Lung (tissue), 12 donors: Measurements from ENCODE around the gene NR6A1. TPM values are rescaled to one million over a fixed set of nuclear protein-coding genes. Genes with fewer than 3 reads are reported as not detected.

Experiments used
- ATAC-seq: fragments of 200-7000 bp; cut with Tn5 transposase; one replicate; pipeline ENCODE4 v1.9.1; 2020; ENCODE audit warnings: moderate number of reproducible peaks; ENCODE audit not compliant: insufficient read depth, low FRiP score
- DNase-seq, 3 donors: peaks; one replicate each; pipeline ENCODE4 v3.0.0-alpha.2; 2013 to 2017
- H3K27ac ChIP-seq, 2 donors: one replicate each; pipeline ENCODE4 v1.5.1; 2013; ENCODE audit warnings: mild to moderate bottlenecking in 2 of 2, moderate library complexity in 2 of 2, control low read depth in 1 of 2, inconsistent platforms in 1 of 2, low read depth in 1 of 2, low read length in 1 of 2
- H3K27me3 ChIP-seq, 3 donors: one replicate each; pipeline ENCODE4 v1.5.1; 2013; ENCODE audit warnings: low read length in 2 of 3; ENCODE audit not compliant: control insufficient read depth in 3 of 3, insufficient read depth in 3 of 3
- H3K36me3 ChIP-seq, 4 donors: one replicate each; pipeline ENCODE4 v1.5.1; 2013; ENCODE audit warnings: low read length in 4 of 4, mild to moderate bottlenecking in 1 of 4, moderate library complexity in 1 of 4; ENCODE audit not compliant: control insufficient read depth in 4 of 4, insufficient read depth in 4 of 4
- H3K4me1 ChIP-seq, 5 donors: one replicate each; pipeline ENCODE4 v1.5.1; 2013; ENCODE audit warnings: low read length in 5 of 5, mild to moderate bottlenecking in 2 of 5, moderate library complexity in 1 of 5; ENCODE audit not compliant: control insufficient read depth in 5 of 5, insufficient read depth in 5 of 5
- H3K4me3 ChIP-seq: one replicate; pipeline ENCODE4 v1.5.1; 2013; ENCODE audit warnings: mild to moderate bottlenecking, control low read depth, moderate library complexity
- H3K9ac ChIP-seq, 2 donors: one replicate each; pipeline ENCODE4 v1.5.1; 2013; ENCODE audit warnings: low read length in 2 of 2, control low read depth in 1 of 2; ENCODE audit not compliant: insufficient read depth in 1 of 2
- H3K9me3 ChIP-seq, 4 donors: one replicate each; pipeline ENCODE4 v1.5.1; 2013; ENCODE audit warnings: low read length in 3 of 4, mild to moderate bottlenecking in 1 of 4, moderate library complexity in 1 of 4; ENCODE audit not compliant: control insufficient read depth in 4 of 4, insufficient read depth in 3 of 4
- WGBS, 2 donors: extraction: QIAGEN DNeasy Blood & Tissue Kit; methylation state at CpG; one replicate each; pipeline ENCODE4 v1.1.7; 2013; 5-methylcytosine and 5-hydroxymethylcytosine counted together
- polyA plus RNA-seq, 2 donors: library from polyadenylated mRNA; stranded (reverse); fragments of 200-250 nt; gene quantifications; one replicate each; pipeline ENCODE4 v1.2.1, GENCODE V29; 2013
- total RNA-seq, 2 donors: library from RNA; depleted of rRNA in 1 of 2; stranded (reverse); fragments of >200 nt in 1 of 2; gene quantifications; one replicate each; pipeline ENCODE4 v1.2.1, GENCODE V29; 2014 to 2021
- TF ChIP-seq, protein P1 (sequence below): IDR thresholded peaks from 2 replicates; pipeline ENCODE4 v1.5.1; 2012; ENCODE audit warnings: mild to moderate bottlenecking; ENCODE audit errors: control extremely low read depth, extremely low read depth
- donor health status: control.
- donor health status: control.
- donor health status: Bipolar disorder and iron deficiency.
- donor health status: healthy.
- donor health status: DM: yes; HTN: yes; CAD: no.

NR6A1 gene
- total and polyA plus RNA-seq, 4 donors: 0.94 to 4.0 (median 2.4) TPM

DNA sequence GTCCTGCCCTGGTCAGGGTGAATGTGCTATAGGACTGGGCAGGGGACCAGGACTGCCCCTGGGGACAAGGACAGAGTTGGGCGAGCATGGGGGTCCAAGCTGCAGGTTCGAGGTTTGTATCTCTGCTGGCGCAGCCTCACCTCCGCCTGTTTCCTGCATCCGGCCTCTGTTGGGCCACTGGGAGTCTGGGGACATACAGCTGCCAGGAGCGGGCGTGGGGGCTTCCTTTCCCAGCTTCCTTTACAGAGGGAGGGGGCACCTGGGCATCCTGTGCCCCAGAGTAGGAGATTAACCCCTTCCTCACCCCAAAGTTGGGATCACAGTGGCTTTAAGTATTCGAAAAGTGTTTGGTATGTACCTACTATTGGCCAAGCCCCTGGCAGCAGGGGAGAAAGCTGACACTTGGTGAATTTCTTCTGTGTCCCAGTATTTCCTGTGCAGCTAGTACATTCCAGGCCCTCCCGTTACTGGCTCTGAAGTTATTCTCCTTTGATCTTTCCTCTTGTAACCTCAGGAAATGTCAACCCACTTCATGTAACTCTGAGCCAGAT, 24.8 kb upstream of the NR6A1 start:
- TF ChIP-seq, protein P1, sequence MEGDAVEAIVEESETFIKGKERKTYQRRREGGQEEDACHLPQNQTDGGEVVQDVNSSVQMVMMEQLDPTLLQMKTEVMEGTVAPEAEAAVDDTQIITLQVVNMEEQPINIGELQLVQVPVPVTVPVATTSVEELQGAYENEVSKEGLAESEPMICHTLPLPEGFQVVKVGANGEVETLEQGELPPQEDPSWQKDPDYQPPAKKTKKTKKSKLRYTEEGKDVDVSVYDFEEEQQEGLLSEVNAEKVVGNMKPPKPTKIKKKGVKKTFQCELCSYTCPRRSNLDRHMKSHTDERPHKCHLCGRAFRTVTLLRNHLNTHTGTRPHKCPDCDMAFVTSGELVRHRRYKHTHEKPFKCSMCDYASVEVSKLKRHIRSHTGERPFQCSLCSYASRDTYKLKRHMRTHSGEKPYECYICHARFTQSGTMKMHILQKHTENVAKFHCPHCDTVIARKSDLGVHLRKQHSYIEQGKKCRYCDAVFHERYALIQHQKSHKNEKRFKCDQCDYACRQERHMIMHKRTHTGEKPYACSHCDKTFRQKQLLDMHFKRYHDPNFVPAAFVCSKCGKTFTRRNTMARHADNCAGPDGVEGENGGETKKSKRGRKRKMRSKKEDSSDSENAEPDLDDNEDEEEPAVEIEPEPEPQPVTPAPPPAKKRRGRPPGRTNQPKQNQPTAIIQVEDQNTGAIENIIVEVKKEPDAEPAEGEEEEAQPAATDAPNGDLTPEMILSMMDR: no peak
- H3K36me3 ChIP-seq: peaks cover 0 to 3% (median 0%) of the 10 kb centered on the region in 4 donors
- no peak overlapping the region for H3K9ac ChIP-seq
- ATAC-seq: no peak
- 23 to 42% methylated on average over 9 of the region's 9 CpGs for WGBS, 2 donors
- peak in 1 of 3 donors; percentile 52 for DNase-seq
- no peaks in the 10 kb centered on the region for H3K9me3 ChIP-seq
- no peaks in the 10 kb centered on the region for H3K27me3 ChIP-seq
- H3K4me1 ChIP-seq: peaks cover 4 to 58% (median 41%) of the 10 kb centered on the region in 5 donors
- H3K4me3 ChIP-seq: no peak overlapping the region
- peak overlapping the region in 1 of 2 donors; percentile 86 for H3K27ac ChIP-seq

DNA sequence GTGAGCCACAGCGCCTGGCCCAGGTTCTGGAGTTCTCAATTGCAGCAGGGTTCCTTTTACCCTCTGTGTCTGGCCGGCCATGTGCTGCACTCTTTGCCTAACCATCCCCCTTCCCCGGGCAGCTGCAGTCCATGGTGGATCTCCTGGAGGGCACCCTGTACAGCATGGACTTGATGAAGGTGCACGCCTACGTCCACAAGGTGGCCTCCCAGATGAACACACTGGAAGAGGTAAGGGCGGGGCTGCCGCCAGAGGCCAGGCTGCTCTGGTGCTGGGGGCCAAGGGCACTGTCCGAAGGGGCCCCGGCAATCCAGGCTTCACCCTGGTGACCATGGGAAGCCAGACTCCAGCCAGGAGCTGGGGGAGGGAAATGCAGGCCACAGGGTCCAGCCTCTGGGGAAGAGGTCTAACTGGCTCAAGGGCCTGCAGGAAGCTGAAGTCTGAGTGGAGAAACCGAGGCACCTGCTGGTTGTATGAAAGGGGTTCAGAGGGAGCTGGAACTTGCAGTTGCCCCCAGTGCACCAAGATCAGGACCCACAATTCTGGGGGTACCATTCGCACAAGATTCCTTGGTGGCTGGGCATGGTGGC, 23.9 kb upstream of the NR6A1 start:
- DNase-seq: no peak
- 77 to 81% methylated on average over 11 of the region's 11 CpGs for WGBS, 2 donors
- Histone ChIP-seq H3K9me3 (no peaks in the 10 kb centered on the region), H3K9ac (no peak overlapping the region), H3K36me3 (peaks cover 0 to 3% (median 0%) of the 10 kb centered on the region in 4 donors), H3K27me3 (no peaks in the 10 kb centered on the region), H3K4me1 (peaks cover 0 to 48% (median 32%) of the 10 kb centered on the region in 5 donors), H3K4me3 (no peak overlapping the region), H3K27ac (peak overlapping the region in 1 of 2 donors; percentile 75)
- peak; percentile 39 for ATAC-seq
- TF ChIP-seq, protein P1: no peak

DNA sequence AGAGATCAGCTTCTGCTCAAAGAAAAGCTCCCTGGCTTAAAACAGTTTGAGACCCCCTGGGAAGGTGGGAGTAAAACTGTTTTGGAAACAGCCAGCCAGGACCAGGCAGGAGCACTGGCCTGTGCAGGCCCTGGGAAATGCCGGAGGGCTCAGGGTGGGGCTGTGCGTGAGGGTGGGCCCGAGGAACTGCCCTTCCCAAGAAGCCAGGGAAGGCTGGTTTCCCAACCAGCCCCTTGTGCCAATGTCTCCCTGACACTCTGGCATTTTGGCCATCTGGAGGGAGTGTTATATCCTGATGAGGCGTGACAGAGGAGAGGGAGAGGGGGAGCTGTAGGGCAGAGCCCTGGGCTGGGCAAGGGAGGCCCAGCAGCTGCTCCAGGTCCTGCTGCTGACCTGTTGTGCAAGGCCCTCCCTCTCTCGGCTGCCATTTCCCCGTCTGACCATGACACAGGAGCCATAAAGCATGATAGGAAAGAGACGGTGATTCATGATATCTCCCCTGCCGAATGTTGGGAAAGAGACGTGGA, 22.0 kb upstream of the NR6A1 start:
- DNase-seq: peak; percentile 74 to 84 (median 79)
- peak overlapping the region in 1 of 2 donors; percentile 75 for H3K27ac ChIP-seq
- no peaks in the 10 kb centered on the region for H3K9me3 ChIP-seq
- peaks cover 0 to 38% (median 24%) of the 10 kb centered on the region in 5 donors for H3K4me1 ChIP-seq
- no peak overlapping the region for H3K9ac ChIP-seq
- peak; percentile 46 for ATAC-seq
- WGBS, 2 donors: 68% methylated on average over 9 of the region's 9 CpGs
- H3K4me3 ChIP-seq: no peak overlapping the region
- TF ChIP-seq, protein P1: no peak
- peaks cover 0 to 6% (median 0%) of the 10 kb centered on the region in 4 donors for H3K36me3 ChIP-seq
- no peaks in the 10 kb centered on the region for H3K27me3 ChIP-seq
